SU-DHL-6 (cell line): ENCODE results near the gene PDE6G.
A peak's percentile ranks its signal among the peaks of the same experiment; 100 is the strongest.

ENCODE experiments used
- H2AFZ ChIP-seq: fragments of 200-600 bp; sonication (generic); 2 replicates; pipeline ENCODE4 v1.6.1; 2014; ENCODE audit warnings: low read depth, mild to moderate bottlenecking, moderate library complexity, mixed read lengths, antibody characterized with exemption, low read length; ENCODE audit not compliant: severe bottlenecking
- H3F3A ChIP-seq: fragments of 200-600 bp; shearing (Covaris generic); 2 replicates; pipeline ENCODE4 v1.6.0; 2016; ENCODE audit warnings: antibody characterized with exemption, mild to moderate bottlenecking; ENCODE audit not compliant: insufficient read depth
- H3K27ac ChIP-seq: fragments of 200-600 bp; sonication (generic); 2 replicates; pipeline ENCODE4 v1.5.1; 2016; ENCODE audit warnings: low read depth, mild to moderate bottlenecking, low read length, moderate library complexity, mixed read lengths
- H3K27me3 ChIP-seq: fragments of 200-600 bp; sonication (generic), shearing (Covaris generic); 2 replicates; pipeline ENCODE4 v1.6.0; 2014; ENCODE audit warnings: mild to moderate bottlenecking, low read length
- H3K36me3 ChIP-seq: fragments of 200-600 bp; sonication (generic); 2 replicates; pipeline ENCODE4 v1.6.1; 2014; ENCODE audit warnings: mild to moderate bottlenecking, low read length, mixed read lengths
- H3K4me2 ChIP-seq: fragments of 300-600, 200-600 bp; shearing (Covaris generic), sonication (generic); 2 replicates; pipeline ENCODE4 v1.6.0; 2014; ENCODE audit warnings: low read length, low read depth, mild to moderate bottlenecking; ENCODE audit not compliant: poor library complexity, severe bottlenecking
- H3K4me3 ChIP-seq: fragments of 200-600 bp; sonication (generic); 2 replicates; pipeline ENCODE4 v1.5.1; 2014; ENCODE audit warnings: antibody characterized with exemption, low read length, mild to moderate bottlenecking, mixed read lengths; ENCODE audit not compliant: insufficient read depth, poor library complexity, severe bottlenecking
- H3K79me2 ChIP-seq: fragments of 200-600 bp; sonication (generic); 2 replicates; pipeline ENCODE4 v1.6.1; 2014; ENCODE audit warnings: mild to moderate bottlenecking, low read length, moderate library complexity; ENCODE audit not compliant: insufficient read depth
- H3K9ac ChIP-seq: fragments of 200-600 bp; sonication (generic); 2 replicates; pipeline ENCODE4 v1.7.0; 2014; ENCODE audit warnings: mild to moderate bottlenecking, low read length
- H3K9me2 ChIP-seq: fragments of 200-600 bp; sonication (generic); replicated peaks from 2 replicates; pipeline ENCODE4 v1.6.1; 2014; ENCODE audit warnings: low read length; ENCODE audit not compliant: insufficient read depth
- H3K9me3 ChIP-seq: fragments of 200-600 bp; sonication (generic); 2 replicates; pipeline ENCODE4 v1.6.1; 2014; ENCODE audit warnings: low read length, mixed read lengths; ENCODE audit not compliant: insufficient read depth
- H4K20me1 ChIP-seq: fragments of 200-600 bp; sonication (generic); 2 replicates; pipeline ENCODE4 v1.6.1; 2014; ENCODE audit warnings: low read depth, mild to moderate bottlenecking, antibody characterized with exemption, low read length, moderate library complexity, mixed read lengths
- EZH2phosphoT487 ChIP-seq: fragments of 200-600 bp; sonication (generic), shearing (Covaris generic); conservative IDR thresholded peaks from 2 replicates; pipeline ENCODE4 v1.6.1; 2018; ENCODE audit warnings: mild to moderate bottlenecking, antibody characterized with exemption, low read length, moderate library complexity, mixed read lengths
- TF ChIP-seq, protein P1 (sequence below): fragments of 200-600 bp; sonication (generic); IDR thresholded peaks from one replicate; pipeline ENCODE4 v1.5.1; 2017; ENCODE audit warnings: antibody characterized with exemption, mild to moderate bottlenecking, low read length, moderate library complexity; ENCODE audit not compliant: insufficient read depth, poor library complexity, severe bottlenecking

The PDE6G gene

DNA sequence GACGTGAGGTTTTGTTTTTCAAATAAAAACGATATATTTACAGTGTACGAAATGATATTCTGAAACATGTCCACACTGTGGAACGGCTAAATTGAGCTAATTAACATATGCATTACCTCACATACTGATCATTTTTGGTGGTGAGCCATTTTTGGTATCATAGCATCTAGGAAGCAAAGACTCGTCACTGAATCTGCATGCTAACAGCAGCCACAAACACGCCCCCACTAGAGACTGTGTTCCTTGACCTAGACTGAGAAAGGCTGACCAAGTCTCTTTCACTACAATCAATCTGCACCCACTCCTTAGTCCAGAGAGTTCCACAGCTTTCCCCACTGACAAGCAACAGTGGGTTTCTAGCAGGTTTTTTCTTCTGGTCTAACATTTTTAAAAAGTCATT is 48.9 kb downstream of the PDE6G start:
- no peaks in the 10 kb centered on the region for H3K9me3 ChIP-seq
- H3K36me3 ChIP-seq, result peaks cover 11% of the 10 kb centered on the region; the same call in 1 of the 2 replicates
- no peak overlapping the region for H3K4me2 ChIP-seq
- no peaks in the 10 kb centered on the region for H3K9me2 ChIP-seq
- no peak overlapping the region for H3K9ac ChIP-seq
- H3K79me2 ChIP-seq, result no peaks in the 10 kb centered on the region
- no peaks in the 10 kb centered on the region for H3K27me3 ChIP-seq
- H3K27ac ChIP-seq, result no peak overlapping the region
- H3F3A ChIP-seq, result peaks cover 8% of the 10 kb centered on the region; the same call in 1 of the 2 replicates
- no peak overlapping the region for H3K4me3 ChIP-seq
- no peak overlapping the region for H2AFZ ChIP-seq
- TF ChIP-seq, protein P1, sequence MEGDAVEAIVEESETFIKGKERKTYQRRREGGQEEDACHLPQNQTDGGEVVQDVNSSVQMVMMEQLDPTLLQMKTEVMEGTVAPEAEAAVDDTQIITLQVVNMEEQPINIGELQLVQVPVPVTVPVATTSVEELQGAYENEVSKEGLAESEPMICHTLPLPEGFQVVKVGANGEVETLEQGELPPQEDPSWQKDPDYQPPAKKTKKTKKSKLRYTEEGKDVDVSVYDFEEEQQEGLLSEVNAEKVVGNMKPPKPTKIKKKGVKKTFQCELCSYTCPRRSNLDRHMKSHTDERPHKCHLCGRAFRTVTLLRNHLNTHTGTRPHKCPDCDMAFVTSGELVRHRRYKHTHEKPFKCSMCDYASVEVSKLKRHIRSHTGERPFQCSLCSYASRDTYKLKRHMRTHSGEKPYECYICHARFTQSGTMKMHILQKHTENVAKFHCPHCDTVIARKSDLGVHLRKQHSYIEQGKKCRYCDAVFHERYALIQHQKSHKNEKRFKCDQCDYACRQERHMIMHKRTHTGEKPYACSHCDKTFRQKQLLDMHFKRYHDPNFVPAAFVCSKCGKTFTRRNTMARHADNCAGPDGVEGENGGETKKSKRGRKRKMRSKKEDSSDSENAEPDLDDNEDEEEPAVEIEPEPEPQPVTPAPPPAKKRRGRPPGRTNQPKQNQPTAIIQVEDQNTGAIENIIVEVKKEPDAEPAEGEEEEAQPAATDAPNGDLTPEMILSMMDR, result no peak
- TF ChIP-seq EZH2phosphoT487, result no peak
- H4K20me1 ChIP-seq, result no peaks in the 10 kb centered on the region

DNA sequence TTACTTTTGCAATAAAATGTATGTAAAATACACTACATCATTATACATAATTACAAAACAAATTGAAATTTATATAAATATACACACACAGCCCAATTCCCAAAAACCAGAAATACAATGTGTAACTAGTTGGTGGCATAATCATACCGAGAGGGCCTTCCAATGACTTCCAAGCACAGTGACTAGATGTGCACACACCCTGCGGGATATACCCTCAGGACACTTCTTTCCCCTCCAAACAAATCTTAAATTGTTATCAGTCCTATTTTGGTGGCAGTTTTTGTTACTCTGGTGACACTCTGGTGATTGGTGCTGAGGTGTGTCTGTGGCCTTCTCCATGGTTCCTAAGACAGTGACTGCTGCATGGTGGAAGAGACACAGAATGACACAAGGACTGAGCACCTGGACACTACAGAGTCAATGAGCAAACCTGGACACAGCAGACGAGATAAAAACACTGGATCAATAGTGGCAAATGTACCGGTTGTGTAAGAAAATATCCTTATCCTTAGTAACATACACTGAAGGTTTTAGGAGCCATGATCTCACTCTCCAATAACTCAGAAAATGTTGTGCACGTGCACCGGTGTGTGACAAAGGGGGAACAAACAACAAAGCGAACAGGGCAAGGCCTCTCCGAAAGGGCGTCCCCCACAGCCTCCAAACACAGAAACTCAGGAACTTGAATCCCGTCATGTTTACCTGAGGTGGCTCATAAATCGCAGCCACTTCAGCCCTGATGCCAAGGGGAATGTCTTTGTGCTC is 52.3 kb downstream of the PDE6G start:
- Histone ChIP-seq H3F3A (peaks cover 10% of the 10 kb centered on the region; the same call in 1 of the 2 replicates), H3K36me3 (peaks cover 14% of the 10 kb centered on the region; the same call in 1 of the 2 replicates), H3K9me3 (no peaks in the 10 kb centered on the region), H4K20me1 (no peaks in the 10 kb centered on the region), H3K79me2 (no peaks in the 10 kb centered on the region), H3K9ac (no peak overlapping the region), H3K27me3 (no peaks in the 10 kb centered on the region), H2AFZ (no peak overlapping the region), H3K27ac (no peak overlapping the region), H3K4me2 (no peak overlapping the region), H3K9me2 (no peaks in the 10 kb centered on the region), H3K4me3 (no peak overlapping the region)
- TF ChIP-seq, protein P1, result no peak
- no peak for TF ChIP-seq EZH2phosphoT487

DNA sequence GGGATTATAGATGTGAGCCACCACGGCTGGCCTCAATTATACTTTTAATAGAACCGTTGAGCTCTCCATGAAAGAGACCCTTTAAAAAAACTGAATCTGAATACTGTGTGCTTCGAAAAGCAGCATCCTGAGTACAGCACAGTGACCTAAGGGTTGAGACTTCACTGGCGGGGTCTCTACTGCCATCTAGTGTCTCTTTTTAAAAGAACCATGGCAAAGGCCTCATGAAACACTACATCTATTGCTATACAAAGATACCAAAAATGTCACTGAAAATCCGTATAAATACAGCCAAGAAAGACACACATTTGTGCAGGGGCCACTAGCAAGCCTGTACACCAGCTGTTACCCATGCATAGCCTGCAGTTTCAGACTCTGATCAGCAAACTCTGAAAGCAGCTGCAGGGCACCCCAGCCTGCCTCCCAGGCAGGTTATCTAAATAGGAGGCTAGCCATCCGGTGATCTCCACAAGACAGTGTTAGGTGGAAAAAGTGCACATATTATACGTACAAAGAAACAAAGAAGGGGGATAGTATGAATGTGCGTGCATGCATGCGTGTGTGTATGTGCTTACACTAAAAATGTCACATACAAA is 54.7 kb downstream of the PDE6G start:
- no peaks in the 10 kb centered on the region for H3K27me3 ChIP-seq
- H3K9me2 ChIP-seq, result no peaks in the 10 kb centered on the region
- no peaks in the 10 kb centered on the region for H4K20me1 ChIP-seq
- H3F3A ChIP-seq, result peaks cover 13% of the 10 kb centered on the region; the same call in 1 of the 2 replicates
- peaks cover 7% of the 10 kb centered on the region; the same call in 1 of the 2 replicates for H3K36me3 ChIP-seq
- no peak overlapping the region for H3K27ac ChIP-seq
- no peak overlapping the region for H3K4me3 ChIP-seq
- H3K9me3 ChIP-seq, result no peaks in the 10 kb centered on the region
- no peak overlapping the region for H2AFZ ChIP-seq
- TF ChIP-seq, protein P1, result peak; percentile 69
- TF ChIP-seq EZH2phosphoT487, result no peak
- H3K9ac ChIP-seq, result no peak overlapping the region
- no peaks in the 10 kb centered on the region for H3K79me2 ChIP-seq
- no peak overlapping the region for H3K4me2 ChIP-seq
